ENCODE data around the gene TECTB. TPM values are rescaled to one million over a fixed set of nuclear protein-coding genes. Genes with fewer than 3 reads are reported as not detected.

TECTB gene
- polyA plus RNA-seq, 1 experiment = 0.02 TPM

DNA sequence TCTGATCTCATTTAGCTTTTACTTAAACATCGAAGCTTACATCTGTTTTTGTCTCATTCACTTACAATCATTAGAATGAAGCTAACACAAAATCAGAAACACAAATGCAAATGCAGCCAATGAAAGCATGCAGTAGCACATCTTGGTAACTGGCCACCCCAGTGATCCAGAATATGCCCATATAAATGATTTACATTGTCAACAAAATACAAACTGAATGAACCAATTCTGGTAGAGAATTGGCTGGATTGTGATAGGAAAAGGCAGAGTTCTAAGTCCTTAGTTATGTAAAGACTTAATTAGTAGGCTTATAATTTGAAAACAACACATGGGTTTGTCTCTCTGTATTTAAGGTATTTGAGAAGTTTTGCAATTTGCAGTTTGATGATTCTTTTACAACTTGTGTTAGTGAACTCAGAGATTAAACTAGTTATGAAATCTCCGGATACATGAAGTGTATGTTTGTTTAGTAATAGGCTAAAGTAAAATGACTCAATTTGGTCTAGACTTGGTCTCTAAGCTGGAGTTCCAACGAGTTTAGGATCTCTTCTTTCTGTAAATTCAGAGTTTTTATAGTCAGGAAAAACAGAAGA lies 21.2 kb downstream of the TECTB start:
- no peak for DNase-seq (ENCODE audit: low read depth)
- no peak for TF ChIP-seq CTCF (IDR thresholded peaks at IDR 0.05; ENCODE audit: insufficient read depth, low read depth, low read length)
- Histone ChIP-seq H3K36me3 (ENCODE audit: control insufficient read depth, insufficient read depth, low read length) (no peaks in the 10 kb centered on the region), H3K4me3 (ENCODE audit: low read depth, low read length) (no peak overlapping the region), H3K27me3 (ENCODE audit: control insufficient read depth, insufficient read depth, low read length) (peaks cover 1% of the 10 kb centered on the region; the same call in 1 of the 2 replicates)
- ChIA-PET CTCF (interaction anchor here (0.8 to 1.5 kb wide), 5 partner anchors 9 to 167 kb away, joined by 3 to 5 read pairs (median 3); no protein-coding TSS in a partner anchor), POLR2A (no interaction called here)

- no peaks in the 10 kb centered on the region for H3K36me3 ChIP-seq (ENCODE audit: control insufficient read depth, insufficient read depth, low read length)
- POLR2A ChIA-PET = no interaction called here
- DNase-seq (ENCODE audit: low read depth) = no peak
- peak; percentile 92 for TF ChIP-seq CTCF (IDR thresholded peaks at IDR 0.05; ENCODE audit: insufficient read depth, low read depth, low read length)
- peaks cover 1% of the 10 kb centered on the region for H3K27me3 ChIP-seq (ENCODE audit: control insufficient read depth, insufficient read depth, low read length)
- CTCF ChIA-PET = interaction anchor here (0.7 to 5.2 kb wide), 37 partner anchors 9 to 192 kb away, joined by 3 to 37 read pairs (median 5); partner anchors contain the start of gene GPAM
- no peak overlapping the region for H3K4me3 ChIP-seq (ENCODE audit: low read depth, low read length)
Measured at GRCh38 chr10:112307358-112308124, 24.3 kb downstream of the TECTB start.

GRCh38 chr10:112308125-112308502 lies 24.9 kb downstream of the TECTB start:
- POLR2A ChIA-PET = no interaction called here
- DNase-seq (ENCODE audit: low read depth) = no peak
- no peaks in the 10 kb centered on the region for H3K36me3 ChIP-seq (ENCODE audit: control insufficient read depth, insufficient read depth, low read length)
- CTCF ChIA-PET = interaction anchor here (0.8 to 5.2 kb wide), 37 partner anchors 9 to 193 kb away, joined by 3 to 37 read pairs (median 5); partner anchors contain the start of gene GPAM
- H3K27me3 ChIP-seq (ENCODE audit: control insufficient read depth, insufficient read depth, low read length) = peaks cover 1% of the 10 kb centered on the region
- TF ChIP-seq CTCF (IDR thresholded peaks at IDR 0.05; ENCODE audit: insufficient read depth, low read depth, low read length) = no peak
- H3K4me3 ChIP-seq (ENCODE audit: low read depth, low read length) = no peak overlapping the region

GRCh38 chr10:112311481-112311880 lies 28.3 kb downstream of the TECTB start:
- POLR2A ChIA-PET = no interaction called here
- no peak for TF ChIP-seq CTCF (IDR thresholded peaks at IDR 0.05; ENCODE audit: insufficient read depth, low read depth, low read length)
- H3K27me3 ChIP-seq (ENCODE audit: control insufficient read depth, insufficient read depth, low read length) = peaks cover 4% of the 10 kb centered on the region
- H3K36me3 ChIP-seq (ENCODE audit: control insufficient read depth, insufficient read depth, low read length) = no peaks in the 10 kb centered on the region
- no peak overlapping the region for H3K4me3 ChIP-seq (ENCODE audit: low read depth, low read length)
- DNase-seq (ENCODE audit: low read depth) = no peak
- CTCF ChIA-PET = interaction anchor here (0.6 to 1.9 kb wide), 4 partner anchors 128 to 384 kb away, joined by 3 to 10 read pairs (median 4); partner anchors contain the start of gene GPAM

- DNase-seq (ENCODE audit: low read depth) = no peak
- no peak for TF ChIP-seq CTCF (IDR thresholded peaks at IDR 0.05; ENCODE audit: insufficient read depth, low read depth, low read length)
- CTCF ChIA-PET = interaction anchor here (1.0 to 5.6 kb wide), 4 partner anchors 9 to 175 kb away, joined by 3 to 39 read pairs (median 3); no protein-coding TSS in a partner anchor
Measured at GRCh38 chr10:112313234-112313633, 30.0 kb downstream of the TECTB start.

More at GRCh38 chr10:112313234-112313633, 30.0 kb downstream of the TECTB start:
- no peak overlapping the region for H3K4me3 ChIP-seq (ENCODE audit: low read depth, low read length)
- peaks cover 4% of the 10 kb centered on the region; the same call in 1 of the 2 replicates for H3K27me3 ChIP-seq (ENCODE audit: control insufficient read depth, insufficient read depth, low read length)
- POLR2A ChIA-PET = no interaction called here
- no peaks in the 10 kb centered on the region for H3K36me3 ChIP-seq (ENCODE audit: control insufficient read depth, insufficient read depth, low read length)
